NCI-H187 treated with DMSO at 0.1 percent for 48 hours (cell line): ENCODE results near the gene MACROD2.
"Not testable (repeated sequence)": the region's sequence is repeated elsewhere in the genome, so short reads cannot be mapped to it uniquely, and the experiment has no call there.

ENCODE experiments used
- DNase-seq: peaks from one replicate; lab custom pipeline; 2025; lab: John Stamatoyannopoulos, UW

The MACROD2 gene

DNA sequence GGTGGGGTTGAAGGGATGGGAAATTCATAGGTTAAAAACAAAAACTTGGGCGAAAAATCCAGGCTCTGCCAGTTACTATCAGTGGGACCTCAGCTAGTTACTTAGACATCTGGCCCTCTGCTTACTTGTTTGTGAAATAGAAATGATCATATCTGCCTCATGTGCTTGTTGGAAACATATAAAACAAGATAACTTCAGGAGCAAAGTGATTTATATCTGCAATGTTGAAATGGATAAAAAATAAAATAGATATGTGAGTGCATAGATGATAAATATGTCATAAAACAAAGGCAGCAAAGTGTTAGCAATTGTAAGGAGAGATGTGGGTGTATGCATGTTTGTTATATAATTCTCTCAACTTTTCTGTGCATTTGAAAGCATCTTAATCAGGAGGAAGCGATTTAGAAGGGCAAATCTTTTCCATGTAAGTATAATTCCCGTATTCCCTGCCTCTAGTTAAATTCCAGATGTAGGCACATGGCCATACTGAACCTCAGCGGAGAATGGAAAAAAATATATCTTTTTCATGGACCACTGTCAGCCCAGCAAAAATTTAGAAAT lies 921.1 kb downstream of the MACROD2 start:
- DNase-seq: no peak

DNA sequence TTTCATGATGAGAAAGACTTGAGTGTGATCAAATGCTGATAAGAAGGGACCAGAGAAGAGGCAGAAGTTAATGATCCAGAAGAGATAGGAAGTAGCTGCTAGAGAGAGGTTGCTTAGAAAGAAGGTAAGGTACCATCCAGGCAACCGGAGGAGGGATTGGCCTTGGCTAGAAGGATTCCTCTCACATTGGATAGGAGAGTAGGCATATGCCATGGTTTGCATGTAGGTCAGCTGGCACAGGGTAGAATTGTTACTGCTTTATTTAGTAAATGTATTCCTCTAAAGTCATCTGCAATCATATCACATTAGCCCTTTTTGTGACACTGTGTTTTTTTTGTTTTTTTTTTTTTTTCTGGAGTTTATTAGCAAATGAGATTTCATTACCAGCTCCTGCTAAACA lies 923.0 kb downstream of the MACROD2 start:
- no peak for DNase-seq

DNA sequence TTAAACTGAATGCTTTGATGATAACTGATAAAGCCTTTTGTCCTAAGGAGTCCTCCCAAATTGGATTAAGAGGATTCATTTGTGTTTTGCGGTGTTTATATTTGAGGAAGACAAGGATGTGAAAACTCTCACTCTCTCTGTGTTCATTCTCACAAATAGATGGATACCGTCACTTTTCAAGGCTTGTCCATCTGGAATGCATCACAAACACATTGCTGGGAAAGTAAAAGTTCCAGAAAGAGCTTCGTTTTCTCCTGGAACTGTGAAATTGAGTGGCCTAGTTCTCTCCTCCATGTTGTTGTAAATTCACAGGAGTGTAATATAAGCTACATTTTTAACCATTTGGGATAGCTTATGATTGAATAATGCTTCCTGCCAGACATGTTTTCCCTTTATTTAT lies 923.7 kb downstream of the MACROD2 start:
- DNase-seq: no peak

DNA sequence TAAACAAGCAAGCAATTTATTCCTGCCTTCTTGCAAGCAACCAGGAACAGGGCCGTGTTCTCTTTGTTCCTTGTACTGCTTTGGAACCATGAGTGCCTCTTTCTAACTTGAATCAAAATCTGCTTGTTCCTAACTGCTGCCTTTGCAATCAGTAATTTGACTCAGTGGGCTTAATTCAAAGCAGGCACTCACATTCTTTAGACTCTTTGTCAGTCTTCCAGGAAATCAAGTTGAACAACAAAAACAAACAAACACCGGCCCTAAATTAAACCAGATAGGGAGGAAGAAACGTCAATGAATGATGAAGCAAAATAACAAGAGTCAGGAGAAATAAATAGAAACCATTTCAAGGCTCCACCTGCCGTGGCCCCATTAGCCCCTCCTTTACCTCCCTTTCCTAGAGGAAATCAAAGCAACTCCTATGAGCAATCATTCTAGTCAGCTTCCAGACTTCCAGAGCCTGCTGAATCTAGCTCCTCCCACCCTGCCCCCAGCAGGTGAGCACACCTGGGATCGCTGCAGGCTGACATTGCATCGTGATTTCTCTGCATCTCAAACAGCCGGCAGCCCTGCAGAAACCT lies 924.3 kb downstream of the MACROD2 start:
- no peak for DNase-seq

DNA sequence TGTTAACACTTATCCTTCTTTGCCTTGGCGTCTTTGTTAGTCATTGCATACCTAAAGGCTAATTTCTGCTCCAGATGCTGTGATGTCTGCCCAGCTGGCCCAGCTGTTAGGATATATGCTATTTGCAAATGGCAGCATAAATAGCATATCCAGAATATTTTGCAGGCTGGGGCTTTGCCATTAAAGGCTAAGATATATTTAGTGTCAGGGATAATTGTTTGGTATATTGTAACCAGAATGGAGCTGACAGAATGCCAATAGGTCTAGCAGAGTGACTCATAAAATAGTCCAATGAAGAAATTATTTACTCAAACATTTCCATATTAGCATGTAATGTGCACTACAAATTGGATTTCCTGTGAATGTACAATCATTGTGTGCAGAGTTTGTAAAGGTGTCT lies 926.2 kb downstream of the MACROD2 start:
- no peak for DNase-seq

DNA sequence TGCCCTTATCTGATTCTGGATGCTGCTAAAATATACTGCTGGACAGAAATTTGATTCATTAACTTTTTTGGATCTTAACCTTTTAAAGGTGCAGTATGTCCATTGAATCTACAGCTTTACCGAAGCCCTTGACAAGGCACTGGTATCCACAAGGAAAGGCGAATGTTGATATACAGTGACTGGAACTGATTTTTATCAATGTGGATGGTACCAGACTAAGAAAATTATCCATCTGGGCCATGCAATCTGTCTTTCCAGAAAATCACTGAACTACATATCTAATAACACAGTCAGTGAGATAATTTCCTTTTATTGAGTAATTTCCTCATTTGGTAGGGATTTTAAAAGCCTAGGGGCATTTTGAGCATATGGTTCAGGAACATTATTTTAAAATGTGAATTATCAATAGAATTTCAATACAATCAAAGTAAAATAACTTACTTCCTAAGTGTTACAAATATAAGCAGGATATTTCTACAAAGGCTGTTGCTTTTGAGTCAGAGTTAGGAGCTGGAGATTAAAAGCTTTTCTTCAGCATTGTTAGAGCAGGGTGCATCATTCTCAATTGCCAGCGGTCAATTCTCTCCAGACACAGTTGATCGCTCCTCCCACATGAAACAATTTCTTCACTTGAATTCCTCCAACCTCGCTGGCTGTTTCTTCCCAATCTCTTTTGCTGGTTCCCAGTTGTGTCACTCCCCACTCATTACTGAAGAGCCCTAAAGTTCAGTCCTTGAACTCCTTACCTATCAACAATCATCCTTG lies 927.4 kb downstream of the MACROD2 start:
- no peak for DNase-seq

DNA sequence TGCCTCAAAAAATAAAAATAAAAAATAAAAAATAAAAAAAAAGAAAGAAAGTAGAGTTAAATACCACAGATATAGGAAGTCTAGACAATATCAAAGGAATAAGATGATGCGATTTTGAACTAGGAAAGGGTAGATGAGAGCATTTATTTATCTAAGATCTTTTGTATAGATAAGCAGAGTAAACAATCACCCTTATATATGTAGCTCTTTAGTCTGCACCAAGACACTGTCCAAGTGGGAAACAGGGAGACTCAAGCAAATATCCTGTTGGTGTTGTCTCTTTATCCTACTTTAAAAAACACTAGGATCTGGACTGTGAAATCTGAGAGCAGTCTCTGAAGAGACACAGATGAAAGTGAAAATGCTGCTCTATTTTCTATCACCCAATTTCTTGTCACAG lies 929.1 kb downstream of the MACROD2 start:
- no peak for DNase-seq

DNA sequence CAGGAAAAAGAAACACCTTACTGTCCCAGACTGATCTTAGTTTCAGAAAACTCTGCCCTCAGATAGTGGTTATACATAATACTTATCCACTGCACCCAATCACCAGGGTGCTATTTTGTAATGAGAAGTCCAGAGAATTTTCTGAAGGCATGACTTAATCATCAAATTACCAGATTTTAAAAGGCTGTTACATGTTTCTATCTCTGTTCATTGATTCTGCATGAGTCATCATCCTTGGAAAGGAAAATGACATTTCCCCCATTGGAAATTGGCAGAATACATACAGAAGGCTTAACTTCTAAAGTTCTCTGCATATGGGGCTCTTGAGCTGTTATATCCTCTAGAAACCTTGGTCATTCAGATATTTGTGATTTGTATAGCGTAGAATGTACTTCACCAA lies 930.0 kb downstream of the MACROD2 start:
- DNase-seq: no peak

DNA sequence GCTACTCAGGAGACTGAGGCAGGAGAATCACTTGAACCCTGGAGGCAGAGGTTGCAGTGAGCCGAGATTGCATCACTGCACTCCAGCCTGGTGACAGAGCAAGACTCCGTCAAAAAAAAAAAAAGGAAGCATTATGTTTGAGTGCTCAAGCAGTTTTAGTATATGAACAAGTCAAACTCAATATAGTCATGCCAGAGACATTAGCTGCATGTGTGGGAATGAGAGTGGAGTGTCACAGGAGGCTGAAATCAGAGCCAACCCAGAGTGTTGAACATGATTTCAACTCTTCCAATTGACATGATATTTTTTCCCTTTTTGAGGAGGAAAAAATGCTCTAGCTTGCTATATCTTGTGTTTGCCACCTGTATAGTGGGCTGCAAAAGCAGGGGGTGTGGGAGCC lies 931.1 kb downstream of the MACROD2 start:
- DNase-seq: not testable (repeated sequence)

DNA sequence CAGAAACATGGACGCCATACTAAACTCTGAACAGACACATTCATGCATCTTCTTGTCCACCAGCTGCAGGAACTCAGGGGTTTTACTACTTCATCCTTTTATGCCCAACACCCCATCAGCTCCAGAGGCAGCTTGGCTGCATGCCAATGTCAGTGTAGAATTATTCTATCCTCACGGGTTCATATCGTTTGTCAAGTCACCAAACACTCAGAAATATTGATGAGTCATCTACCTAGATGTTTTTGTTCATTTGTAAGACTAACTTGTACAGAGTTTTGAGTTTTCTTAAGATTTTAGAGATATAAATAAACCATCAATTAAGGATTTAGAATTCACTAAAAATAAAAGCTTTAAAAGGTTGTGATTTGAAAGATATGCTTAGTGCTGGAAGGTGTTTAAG lies 932.8 kb downstream of the MACROD2 start:
- no peak for DNase-seq

DNA sequence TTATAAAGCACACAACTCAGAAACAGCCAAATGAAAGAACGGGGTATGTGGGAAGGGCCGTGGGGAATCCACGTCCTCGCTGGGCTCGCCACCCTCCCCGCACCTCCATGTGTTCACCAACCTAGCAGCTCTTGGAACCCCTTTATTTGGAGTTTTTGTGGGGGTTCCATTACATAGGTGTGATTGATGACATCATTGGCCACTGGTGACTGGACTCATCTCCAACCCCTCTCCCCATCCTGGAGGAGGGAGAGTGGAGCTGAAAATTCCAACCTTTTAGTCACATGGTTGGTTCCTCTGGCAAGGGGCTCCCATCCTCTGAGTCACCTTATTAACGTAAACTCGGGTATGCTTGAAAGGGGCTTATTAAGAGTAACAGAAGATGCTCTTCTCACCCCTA lies 934.1 kb downstream of the MACROD2 start:
- DNase-seq: no peak

DNA sequence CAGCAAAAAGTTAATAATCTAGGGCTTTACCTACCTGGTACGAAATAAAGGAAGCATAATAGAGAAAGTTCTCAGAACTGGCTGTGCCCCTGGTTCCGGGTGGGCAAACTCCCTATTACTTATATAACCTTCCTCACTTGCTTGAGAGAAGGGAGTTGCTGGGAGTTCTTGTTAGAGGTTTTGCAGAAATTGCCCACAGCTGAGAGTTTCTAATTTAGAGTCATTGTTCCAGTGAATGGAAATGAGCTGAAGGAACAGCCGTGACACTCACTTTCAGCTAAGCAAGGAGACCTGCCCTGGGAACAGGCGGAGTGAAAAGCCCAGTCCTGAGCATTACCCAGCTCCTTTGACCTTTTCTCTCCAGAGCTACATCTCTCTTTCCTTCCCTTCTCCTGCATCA lies 936.7 kb downstream of the MACROD2 start:
- DNase-seq: no peak

DNA sequence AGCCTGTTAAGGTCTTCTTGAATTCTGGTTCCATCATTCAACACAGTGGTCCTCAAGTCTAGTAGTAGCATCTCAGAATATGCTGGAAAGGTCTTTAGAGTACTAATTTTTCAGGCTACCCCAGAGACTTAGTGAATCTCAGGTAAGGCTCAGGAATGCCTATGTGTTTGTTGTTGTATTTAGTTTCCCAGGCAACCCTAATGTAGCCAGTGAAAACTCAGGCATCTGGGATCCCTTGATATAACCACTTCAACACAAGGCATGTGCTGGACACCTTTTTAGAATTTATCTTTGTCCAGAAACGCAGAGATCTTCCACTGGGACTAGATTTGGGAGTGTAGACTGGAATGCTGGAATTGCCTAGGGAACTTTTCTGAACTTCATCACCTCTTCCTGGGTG lies 940.0 kb downstream of the MACROD2 start:
- DNase-seq: no peak

DNA sequence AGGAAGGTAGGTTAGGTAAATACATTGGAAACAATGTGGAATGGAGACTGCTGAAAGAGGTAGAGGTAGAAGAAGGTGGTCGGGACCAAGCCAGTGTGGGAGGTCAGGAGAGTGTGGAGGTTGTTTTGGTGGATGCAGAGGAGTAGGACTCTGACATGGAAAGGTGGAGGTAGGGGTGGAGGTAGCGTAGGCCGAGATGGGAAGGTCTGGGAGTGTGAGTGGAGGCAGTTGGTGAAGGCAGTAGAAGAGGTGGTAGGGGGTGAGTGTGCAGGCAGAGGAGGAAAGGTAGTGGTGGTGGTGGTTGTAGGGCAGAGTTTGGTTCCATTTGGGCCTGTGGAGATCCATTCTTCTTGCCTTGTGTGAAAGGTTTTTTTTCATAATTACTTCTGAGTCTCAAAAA lies 941.7 kb downstream of the MACROD2 start:
- DNase-seq: no peak

DNA sequence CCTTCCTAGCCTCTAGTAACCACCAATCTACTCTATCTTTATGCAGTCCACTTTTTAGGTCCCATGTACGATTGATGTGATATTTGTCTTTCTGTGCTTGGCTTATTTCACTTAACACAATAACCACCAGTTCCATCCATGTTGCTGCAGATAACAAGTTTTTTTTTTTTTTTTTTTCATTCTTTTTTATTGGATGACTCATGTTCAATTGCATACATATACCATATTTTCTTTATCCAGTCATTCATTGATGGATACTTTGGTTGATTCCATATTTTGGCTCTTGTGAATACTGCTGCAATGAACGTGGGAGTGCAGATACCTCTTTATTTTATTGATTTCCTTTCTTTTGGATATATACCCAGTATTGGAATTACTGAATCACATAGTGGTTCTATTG lies 942.5 kb downstream of the MACROD2 start:
- DNase-seq: no peak

DNA sequence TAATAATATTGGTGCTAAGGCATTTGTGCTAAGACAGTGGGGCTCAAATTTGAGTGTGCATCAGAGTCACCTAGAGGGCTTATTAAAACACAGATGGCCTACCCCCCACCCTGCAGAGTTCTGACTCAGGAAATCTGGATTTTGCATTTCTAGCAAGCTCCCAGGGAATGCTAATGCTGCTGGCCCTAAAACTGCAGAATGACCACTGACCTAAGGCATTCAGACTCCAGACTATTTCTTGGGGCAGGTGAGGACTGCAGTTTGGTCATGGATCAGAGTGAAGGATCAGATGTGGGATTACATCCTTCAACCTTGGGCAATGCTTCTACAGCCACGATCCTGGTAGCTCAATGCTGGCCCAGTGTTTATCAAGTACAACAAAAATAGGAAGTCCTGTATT lies 952.2 kb downstream of the MACROD2 start:
- DNase-seq: no peak

DNA sequence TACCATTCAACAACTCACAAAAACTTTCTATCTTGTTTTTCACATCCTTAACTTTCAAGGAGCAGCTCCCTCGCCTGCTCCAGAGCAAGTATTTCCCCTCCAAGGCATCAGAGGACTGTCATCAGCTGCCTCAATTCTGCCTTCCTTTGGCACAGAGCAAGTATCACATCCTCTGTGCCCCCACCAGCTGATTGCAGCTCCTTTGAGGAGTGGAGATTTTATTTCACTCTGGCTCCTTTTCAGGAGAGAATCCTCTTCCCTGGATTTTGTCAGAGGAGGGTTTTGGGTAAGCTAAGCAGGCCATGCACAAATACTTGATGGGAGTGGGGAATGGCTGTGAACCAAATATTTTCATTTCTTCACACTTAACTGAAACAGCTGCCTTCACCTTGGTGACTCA lies 952.6 kb downstream of the MACROD2 start:
- no peak for DNase-seq

DNA sequence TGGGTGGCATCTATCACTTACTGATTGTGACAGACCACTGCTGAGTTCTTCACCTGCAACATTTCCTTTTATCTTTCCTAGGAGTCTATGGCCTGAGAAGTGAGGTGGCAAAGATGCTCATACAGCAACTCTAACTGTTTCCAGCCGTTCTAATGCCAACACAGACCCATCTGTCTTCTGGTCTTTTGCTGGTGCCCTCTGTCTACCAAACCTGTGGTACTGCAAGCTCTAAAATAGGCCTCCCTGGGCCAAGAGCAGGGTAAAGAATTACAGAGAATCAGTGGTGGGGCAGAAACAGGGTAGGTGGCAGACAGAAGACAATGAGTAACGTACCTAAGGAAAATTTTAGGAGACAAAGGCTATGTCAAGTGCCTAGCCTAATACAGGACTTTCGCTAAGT lies 953.1 kb downstream of the MACROD2 start:
- no peak for DNase-seq

DNA sequence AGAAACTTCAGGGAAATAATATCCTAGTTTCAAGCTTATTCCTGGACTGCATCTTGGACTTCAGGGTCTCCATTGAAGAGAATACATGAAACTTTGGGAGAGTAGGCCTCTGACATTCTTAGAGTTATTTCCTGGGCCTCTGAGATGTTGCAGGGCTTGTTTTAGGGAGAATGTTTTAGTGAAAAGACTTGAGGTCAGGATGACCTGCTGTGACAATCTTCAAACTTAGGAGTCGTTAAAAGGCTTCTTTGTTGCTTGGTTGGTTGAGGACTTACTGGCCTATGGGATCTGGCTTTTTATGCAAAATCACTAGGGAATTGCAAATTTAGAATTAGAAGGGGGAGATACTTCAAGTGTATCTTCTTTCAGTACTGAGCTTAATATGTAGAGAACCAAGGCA lies 955.3 kb downstream of the MACROD2 start:
- DNase-seq: no peak

DNA sequence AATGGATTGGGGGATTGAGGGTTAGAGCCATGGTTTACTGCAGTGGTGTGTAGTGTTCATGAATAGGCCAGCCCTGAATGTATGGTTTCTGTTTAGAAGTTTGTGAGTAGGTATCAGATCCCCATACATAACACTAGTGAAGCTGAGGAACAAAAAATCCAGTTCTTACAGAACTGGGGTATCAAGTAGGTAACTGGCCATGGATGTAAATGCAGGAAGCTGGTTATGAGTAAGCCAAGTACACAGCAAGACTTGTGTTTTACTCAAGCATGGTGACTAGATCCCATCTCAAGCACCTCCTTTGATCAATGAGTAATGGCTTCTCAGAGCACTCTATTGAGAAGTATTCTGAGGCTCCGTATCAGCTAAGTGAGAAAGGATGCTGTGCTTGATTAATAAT lies 955.8 kb downstream of the MACROD2 start:
- DNase-seq: no peak

DNA sequence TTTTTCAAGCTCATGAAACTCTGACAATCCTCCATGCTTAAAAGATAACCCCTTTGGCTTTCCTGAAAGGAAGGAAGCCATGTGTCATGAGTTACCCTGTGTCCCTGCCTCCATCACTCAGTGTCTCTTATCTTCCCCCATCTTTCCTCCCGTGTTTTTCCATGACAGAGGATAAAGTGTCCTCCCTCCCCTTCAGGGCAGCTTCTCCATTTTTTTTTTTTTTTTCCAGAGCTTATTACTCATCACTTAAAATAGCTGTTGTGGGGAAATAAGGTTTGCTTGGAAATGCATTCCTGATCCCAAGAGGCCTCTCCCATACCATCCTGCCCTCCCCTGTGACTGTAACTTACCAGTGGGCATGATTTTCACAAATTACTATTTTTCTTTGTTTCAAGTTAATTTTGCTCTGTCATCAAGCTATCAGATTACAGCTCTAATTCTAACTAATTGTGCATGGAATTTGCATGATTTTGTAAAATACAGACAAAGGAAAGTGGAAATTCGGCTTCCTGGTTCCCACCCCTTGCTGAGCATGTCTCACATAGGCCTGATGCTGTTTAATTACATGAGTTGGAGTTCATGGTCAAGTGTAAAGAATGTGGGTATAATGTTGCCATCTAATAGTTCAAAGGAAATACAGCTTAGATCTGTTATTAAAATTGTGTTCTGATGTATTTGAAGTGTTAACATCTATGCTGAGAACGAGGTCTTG lies 956.5 kb downstream of the MACROD2 start:
- no peak for DNase-seq

DNA sequence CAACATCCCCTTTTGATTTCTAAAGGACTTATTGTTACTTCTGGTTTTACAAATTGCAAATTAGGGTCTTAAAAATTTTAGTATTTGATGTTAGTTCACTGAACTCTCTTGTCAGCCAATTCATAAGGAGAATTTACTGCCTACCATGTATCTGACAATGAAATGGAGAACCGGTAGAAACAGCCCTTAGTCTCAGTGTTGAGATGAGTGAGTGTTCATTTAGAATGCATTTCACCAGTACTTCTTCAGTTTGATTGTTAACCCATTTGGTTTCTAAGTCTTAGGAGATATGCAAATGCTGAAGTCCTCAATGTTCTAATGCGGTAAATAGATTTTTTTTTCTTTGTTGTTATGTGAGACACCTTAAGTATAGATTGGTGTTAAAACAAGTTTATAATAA lies 958.4 kb downstream of the MACROD2 start:
- DNase-seq: no peak

DNA sequence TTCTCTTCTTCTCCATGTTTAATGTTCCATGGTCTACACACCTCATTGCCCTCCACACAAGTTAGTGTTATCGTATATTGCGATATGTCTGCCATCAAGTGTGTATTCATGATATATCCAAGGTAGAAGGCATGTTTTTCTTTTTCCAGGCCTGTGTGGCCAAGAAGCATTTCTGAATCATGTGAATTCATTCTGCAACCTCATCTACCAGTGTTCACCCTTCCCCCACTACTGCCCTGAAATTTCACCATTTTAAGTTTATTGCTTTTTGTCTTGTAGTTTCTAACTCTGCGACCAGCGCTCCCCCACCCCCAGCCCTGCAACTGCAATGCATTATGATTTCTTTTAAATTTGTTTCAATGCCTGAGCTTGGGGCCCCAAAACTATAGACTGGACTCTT lies 960.1 kb downstream of the MACROD2 start:
- no peak for DNase-seq
